H9 (cell line): ENCODE results near the gene COL18A1. TPM values are rescaled to one million over a fixed set of nuclear protein-coding genes. Genes with fewer than 3 reads are reported as not detected.

Experiments
- DNase-seq: peaks from one replicate; pipeline ENCODE4 v3.0.0-alpha.2; 2017
- H2AFZ ChIP-seq: one replicate; pipeline ENCODE4 v1.6.1; 2013; ENCODE audit warnings: mild to moderate bottlenecking, low read length, control low read depth, moderate library complexity
- H2AK5ac ChIP-seq: 2 replicates; pipeline ENCODE4 v1.6.1; 2013; ENCODE audit warnings: low read length, control low read depth, mixed read lengths; ENCODE audit not compliant: insufficient read length
- H2BK120ac ChIP-seq: one replicate; pipeline ENCODE4 v1.6.1; 2013; ENCODE audit warnings: low read depth, mild to moderate bottlenecking, low read length, control low read depth, inconsistent platforms; ENCODE audit not compliant: poor library complexity, severe bottlenecking
- H2BK12ac ChIP-seq: 2 replicates; pipeline ENCODE4 v1.6.1; 2013; ENCODE audit warnings: low read length, control low read depth, mixed read lengths, low read depth; ENCODE audit not compliant: insufficient read length
- H2BK15ac ChIP-seq: 2 replicates; pipeline ENCODE4 v1.6.1; 2013; ENCODE audit warnings: low read depth, low read length, control low read depth
- H2BK20ac ChIP-seq: one replicate; pipeline ENCODE4 v1.6.1; 2013; ENCODE audit warnings: low read depth, mild to moderate bottlenecking, low read length, control low read depth, inconsistent platforms; ENCODE audit not compliant: poor library complexity, severe bottlenecking
- H2BK5ac ChIP-seq: 2 replicates; pipeline ENCODE4 v1.6.1; 2013; ENCODE audit warnings: low read length, control low read depth, mixed read lengths; ENCODE audit not compliant: insufficient read length
- H3K14ac ChIP-seq: 2 replicates; pipeline ENCODE4 v1.6.1; 2013; ENCODE audit warnings: low read length, control low read depth; ENCODE audit not compliant: insufficient read depth
- H3K18ac ChIP-seq: 2 replicates; pipeline ENCODE4 v1.6.1; 2013; ENCODE audit warnings: low read depth, mild to moderate bottlenecking, mixed read lengths, low read length, control low read depth; ENCODE audit not compliant: insufficient read length
- H3K23ac ChIP-seq: 2 replicates; pipeline ENCODE4 v1.6.1; 2013; ENCODE audit warnings: low read length, control low read depth, mixed read lengths, low read depth; ENCODE audit not compliant: insufficient read length
- H3K23me2 ChIP-seq: 2 replicates; pipeline ENCODE4 v1.6.1; 2013; ENCODE audit warnings: low read depth, mild to moderate bottlenecking, mixed read lengths, low read length, control low read depth; ENCODE audit not compliant: insufficient read length, poor library complexity, severe bottlenecking
- H3K27ac ChIP-seq: 2 replicates; pipeline ENCODE4 v1.5.1; 2013; ENCODE audit warnings: low read length, control low read depth, mixed read lengths, low read depth; ENCODE audit not compliant: insufficient read length
- H3K27me3 ChIP-seq: 2 replicates; pipeline ENCODE4 v1.6.1; 2013; ENCODE audit warnings: low read length, control low read depth, inconsistent platforms; ENCODE audit not compliant: insufficient read depth
- H3K4ac ChIP-seq: 2 replicates; pipeline ENCODE4 v1.6.1; 2013; ENCODE audit warnings: low read depth, mild to moderate bottlenecking, control low read depth, inconsistent platforms, low read length, moderate library complexity
- H3K4me1 ChIP-seq: 2 replicates; pipeline ENCODE4 v1.6.1; 2013; ENCODE audit warnings: low read length, control low read depth, inconsistent platforms; ENCODE audit not compliant: insufficient read depth
- H3K4me2 ChIP-seq: 2 replicates; pipeline ENCODE4 v1.6.1; 2013; ENCODE audit warnings: low read length, control low read depth, mixed read lengths; ENCODE audit not compliant: insufficient read length, insufficient read depth
- H3K56ac ChIP-seq: 2 replicates; pipeline ENCODE4 v1.6.1; 2013; ENCODE audit warnings: low read depth, mild to moderate bottlenecking, mixed read lengths, low read length, control low read depth; ENCODE audit not compliant: insufficient read length
- H3K79me1 ChIP-seq: 2 replicates; pipeline ENCODE4 v1.6.1; 2013; ENCODE audit warnings: low read depth, mild to moderate bottlenecking, moderate library complexity, low read length, control low read depth, inconsistent platforms; ENCODE audit not compliant: insufficient read depth, poor library complexity, severe bottlenecking
- H3K79me2 ChIP-seq: 2 replicates; pipeline ENCODE4 v1.6.1; 2013; ENCODE audit warnings: low read length, control low read depth, inconsistent platforms; ENCODE audit not compliant: insufficient read depth
- H3K9ac ChIP-seq: 2 replicates; pipeline ENCODE4 v1.6.1; 2013; ENCODE audit warnings: low read length, control low read depth, mixed read lengths; ENCODE audit not compliant: insufficient read length; ENCODE audit errors: extremely low read depth
- H3K9me3 ChIP-seq: one replicate; pipeline ENCODE4 v1.6.1; 2013; ENCODE audit warnings: low read depth, low read length, inconsistent platforms; ENCODE audit not compliant: control insufficient read depth
- H3T11ph ChIP-seq: one replicate; pipeline ENCODE4 v1.6.1; 2013; ENCODE audit warnings: mild to moderate bottlenecking, low read length, control low read depth, inconsistent platforms
- H4K20me1 ChIP-seq: one replicate; pipeline ENCODE4 v1.6.1; 2013; ENCODE audit not compliant: control insufficient read depth, insufficient read length, insufficient read depth
- H4K5ac ChIP-seq: 2 replicates; pipeline ENCODE4 v1.6.1; 2013; ENCODE audit warnings: low read depth, mild to moderate bottlenecking, mixed read lengths, low read length, control low read depth; ENCODE audit not compliant: insufficient read length
- H4K8ac ChIP-seq: replicated peaks from 2 replicates; pipeline ENCODE4 v1.6.1; 2013; ENCODE audit warnings: low read length, control low read depth, mixed read lengths, low read depth; ENCODE audit not compliant: insufficient read length
- H4K91ac ChIP-seq: 2 replicates; pipeline ENCODE4 v1.6.1; 2013; ENCODE audit warnings: low read depth, mild to moderate bottlenecking, moderate library complexity, mixed read lengths, low read length, control low read depth; ENCODE audit not compliant: insufficient read length
- H3K27ac Mint-ChIP-seq, 3 experiments: 2 replicates in 2 of 3; 3 replicates in 1 of 3; pipeline ENCODE4 v1.8.0; 2020 to 2021; ENCODE audit warnings: mixed read lengths in 3 of 3, mild to moderate bottlenecking in 1 of 3, moderate library complexity in 1 of 3
- H3K27me3 Mint-ChIP-seq: 2 replicates; pipeline ENCODE4 v1.8.0; 2021; ENCODE audit warnings: low read depth, mild to moderate bottlenecking, moderate library complexity, mixed read lengths
- H3K36me3 Mint-ChIP-seq, 3 experiments: 2 replicates in 2 of 3; 3 replicates in 1 of 3; pipeline ENCODE4 v1.8.0; 2020 to 2021; ENCODE audit warnings: low read depth in 3 of 3, mixed read lengths in 3 of 3; ENCODE audit not compliant: insufficient read depth in 1 of 3
- H3K4me1 Mint-ChIP-seq, 2 experiments: 2 replicates each; pipeline ENCODE4 v1.8.0; 2020; ENCODE audit warnings: mixed read lengths in 2 of 2
- H3K4me3 Mint-ChIP-seq, 2 experiments: 2 replicates in 1 of 2; 3 replicates in 1 of 2; pipeline ENCODE4 v1.8.0; 2020 to 2021; ENCODE audit warnings: mild to moderate bottlenecking in 2 of 2, mixed read lengths in 2 of 2, moderate library complexity in 1 of 2
- H3K9me3 Mint-ChIP-seq, 2 experiments: 2 replicates in 1 of 2; 3 replicates in 1 of 2; pipeline ENCODE4 v1.8.0; 2020; ENCODE audit warnings: mild to moderate bottlenecking in 2 of 2, mixed read lengths in 2 of 2, moderate library complexity in 1 of 2
- WGBS: extraction: QIAGEN DNeasy Blood & Tissue Kit; methylation state at CpG from one replicate; pipeline ENCODE4 v1.1.7; 2013; ENCODE audit warnings: missing lambda C conversion rate, low lambda C conversion rate, mixed read lengths; ENCODE audit not compliant: insufficient read length; ENCODE audit errors: extremely low coverage; 5-methylcytosine and 5-hydroxymethylcytosine counted together
- total RNA-seq: library from RNA; stranded (reverse); gene quantifications from 2 replicates; pipeline ENCODE4 v1.2.1, GENCODE V29; 2021
- TF ChIP-seq, protein P1 (sequence below): fragments of 200-600 bp; sonication (generic); conservative IDR thresholded peaks from 3 replicates; pipeline ENCODE4 v1.8.0; 2021; ENCODE audit warnings: antibody characterized with exemption, mild to moderate bottlenecking

COL18A1 gene
- total RNA-seq, 1 experiment from 2014 or later = 232 TPM

DNA sequence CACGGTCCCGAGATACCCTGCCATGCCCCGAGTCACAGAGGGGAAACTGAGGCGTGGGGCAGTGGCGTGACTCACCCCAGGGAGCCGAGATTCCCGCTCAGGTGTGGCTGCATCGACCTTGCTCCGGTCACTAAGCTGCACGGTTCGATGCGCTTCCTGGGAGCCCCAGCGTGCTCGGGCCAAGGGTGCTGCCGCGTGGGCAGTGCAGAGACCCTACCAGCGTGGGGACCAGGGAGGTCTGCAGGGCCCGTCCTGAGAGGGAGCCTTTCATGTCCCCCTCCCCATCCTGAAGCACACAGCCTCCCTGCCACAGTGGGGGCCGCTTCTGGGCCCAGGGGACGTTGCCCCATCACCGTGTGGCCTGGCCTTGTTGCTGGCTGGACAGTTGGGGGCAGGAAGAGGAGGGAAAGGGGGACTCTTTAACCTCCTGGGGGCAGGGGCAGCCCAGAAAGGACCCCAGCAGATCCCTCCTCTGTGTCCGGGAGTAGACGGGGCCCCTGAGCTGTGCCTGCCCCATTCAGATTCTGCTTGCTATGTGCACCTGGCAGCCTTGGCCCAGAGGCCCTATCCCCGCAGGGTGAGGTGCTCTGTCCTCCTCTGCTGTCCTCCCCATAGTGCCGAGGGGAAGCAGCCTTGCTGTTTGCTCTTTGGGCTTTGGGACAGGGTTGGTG, 52.3 kb downstream of the COL18A1 start:
- H2BK20ac ChIP-seq = no peak overlapping the region
- peaks cover 10 to 15% of the 10 kb centered on the region in 2 experiments for H3K9me3 Mint-ChIP-seq
- DNase-seq = no peak
- no peak overlapping the region for H3T11ph ChIP-seq
- H3K9ac ChIP-seq = no peak overlapping the region
- H3K14ac ChIP-seq = peak overlapping the region; percentile 35; the same call in 1 of the 2 replicates
- H3K18ac ChIP-seq = no peak overlapping the region
- TF ChIP-seq, protein P1, sequence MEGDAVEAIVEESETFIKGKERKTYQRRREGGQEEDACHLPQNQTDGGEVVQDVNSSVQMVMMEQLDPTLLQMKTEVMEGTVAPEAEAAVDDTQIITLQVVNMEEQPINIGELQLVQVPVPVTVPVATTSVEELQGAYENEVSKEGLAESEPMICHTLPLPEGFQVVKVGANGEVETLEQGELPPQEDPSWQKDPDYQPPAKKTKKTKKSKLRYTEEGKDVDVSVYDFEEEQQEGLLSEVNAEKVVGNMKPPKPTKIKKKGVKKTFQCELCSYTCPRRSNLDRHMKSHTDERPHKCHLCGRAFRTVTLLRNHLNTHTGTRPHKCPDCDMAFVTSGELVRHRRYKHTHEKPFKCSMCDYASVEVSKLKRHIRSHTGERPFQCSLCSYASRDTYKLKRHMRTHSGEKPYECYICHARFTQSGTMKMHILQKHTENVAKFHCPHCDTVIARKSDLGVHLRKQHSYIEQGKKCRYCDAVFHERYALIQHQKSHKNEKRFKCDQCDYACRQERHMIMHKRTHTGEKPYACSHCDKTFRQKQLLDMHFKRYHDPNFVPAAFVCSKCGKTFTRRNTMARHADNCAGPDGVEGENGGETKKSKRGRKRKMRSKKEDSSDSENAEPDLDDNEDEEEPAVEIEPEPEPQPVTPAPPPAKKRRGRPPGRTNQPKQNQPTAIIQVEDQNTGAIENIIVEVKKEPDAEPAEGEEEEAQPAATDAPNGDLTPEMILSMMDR = no peak
- no peak overlapping the region for H2AFZ ChIP-seq
- no peak overlapping the region for H2AK5ac ChIP-seq
- H2BK12ac ChIP-seq = no peak overlapping the region
- peaks cover 2% of the 10 kb centered on the region for H3K79me1 ChIP-seq
- no peaks in the 10 kb centered on the region for H4K20me1 ChIP-seq
- no peak overlapping the region for H3K27ac ChIP-seq
- H3K4me1 Mint-ChIP-seq = peaks cover 8 to 16% of the 10 kb centered on the region in 2 experiments
- no peak overlapping the region for H4K8ac ChIP-seq
- H3K27me3 ChIP-seq = no peaks in the 10 kb centered on the region
- no peaks in the 10 kb centered on the region for H3K27me3 Mint-ChIP-seq
- H3K79me2 ChIP-seq = peaks cover 9% of the 10 kb centered on the region; the same call in 1 of the 2 replicates
- H4K91ac ChIP-seq = no peak overlapping the region
- no peak overlapping the region for H3K4ac ChIP-seq
- H3K27ac Mint-ChIP-seq = peak overlapping the region in 1 of 3 experiments; percentile 83; a peak in 1 of 7 replicates
- no peaks in the 10 kb centered on the region for H3K23me2 ChIP-seq
- no peak overlapping the region for H3K56ac ChIP-seq
- H4K5ac ChIP-seq = no peak overlapping the region
- H3K23ac ChIP-seq = no peak overlapping the region
- peaks cover 28 to 36% (median 32%) of the 10 kb centered on the region in 3 experiments for H3K36me3 Mint-ChIP-seq
- no peak overlapping the region for H3K4me2 ChIP-seq
- no peaks in the 10 kb centered on the region for H3K4me1 ChIP-seq
- no peak overlapping the region for H2BK15ac ChIP-seq
- no peak overlapping the region for H2BK5ac ChIP-seq
- no CpG with 5 or more reads among the region's 25 CpGs for WGBS
- no peak overlapping the region for H2BK120ac ChIP-seq
- no peaks in the 10 kb centered on the region for H3K9me3 ChIP-seq
- H3K4me3 Mint-ChIP-seq = no peak overlapping the region
